K562 (cell line): ENCODE measurements around the gene CLHC1. TPM values are rescaled to one million over a fixed set of nuclear protein-coding genes. Genes with fewer than 3 reads are reported as not detected.
A peak's percentile ranks its signal among the peaks of the same experiment; 100 is the strongest.

ENCODE experiments used
- ARID3B ChIP-seq: fragments of 250-450 bp; sonication (Bioruptor Pico); IDR thresholded peaks from 2 replicates; pipeline ENCODE4 v1.4.0; 2020; ENCODE audit warnings: borderline replicate concordance
- BHLHE40 ChIP-seq: IDR thresholded peaks from 2 replicates; pipeline ENCODE4 v1.6.1; 2011; ENCODE audit warnings: low read length, improper control_type of control experiment
- CTCF ChIP-seq, 3 experiments: IDR thresholded peaks in 2 of 3; conservative IDR thresholded peaks in 1 of 3; 2 replicates each; pipeline ENCODE4 v1.5.1; 2011 to 2012; ENCODE audit warnings: low read length in 3 of 3, mild to moderate bottlenecking in 3 of 3, control low read depth in 2 of 3, improper control_type of control experiment in 1 of 3, inconsistent platforms in 1 of 3, low read depth in 1 of 3, mixed read lengths in 1 of 3, moderate library complexity in 1 of 3; ENCODE audit not compliant: insufficient read depth in 2 of 3
- DACH1 ChIP-seq: fragments of 450-650 bp; IDR thresholded peaks from 2 replicates; pipeline ENCODE4 v1.6.1; 2018; ENCODE audit not compliant: partially characterized antibody
- ELF2 ChIP-seq: fragments of 250-450 bp; sonication (Bioruptor Pico); IDR thresholded peaks from 2 replicates; pipeline ENCODE4 v1.5.0; 2021; ENCODE audit warnings: mild to moderate bottlenecking
- EWSR1 ChIP-seq: fragments of 450-650 bp; IDR thresholded peaks from 2 replicates; pipeline ENCODE4 v1.6.1; 2018; ENCODE audit warnings: borderline replicate concordance, mild to moderate bottlenecking, low read depth, moderate library complexity; ENCODE audit not compliant: partially characterized antibody
- FOXJ3 ChIP-seq: sonication (generic); formaldehyde crosslinking; IDR thresholded peaks from 2 replicates; pipeline ENCODE4 v1.4.0; 2020; ENCODE audit warnings: mild to moderate bottlenecking, missing genetic modification reagents
- FOXK2 ChIP-seq, 2 experiments: fragments of 450-650 bp; IDR thresholded peaks in 1 of 2; conservative IDR thresholded peaks in 1 of 2; 2 replicates each; pipeline ENCODE4 v1.6.1; 2016; ENCODE audit warnings: low read depth in 2 of 2, mild to moderate bottlenecking in 1 of 2
- MAFG ChIP-seq: fragments of 450-650 bp; conservative IDR thresholded peaks from 2 replicates; pipeline ENCODE4 v1.6.1; 2016; ENCODE audit warnings: missing genetic modification characterization, missing compliant biosample characterization
- MBD1 ChIP-seq: fragments of 250-450 bp; sonication (Bioruptor Pico); IDR thresholded peaks from 2 replicates; pipeline ENCODE4 v1.8.0; 2022; ENCODE audit warnings: inconsistent platforms
- NFRKB ChIP-seq: fragments of 450-650 bp; IDR thresholded peaks from 2 replicates; pipeline ENCODE4 v1.6.1; 2016; ENCODE audit warnings: low read depth
- RAD21 ChIP-seq, 2 experiments: fragments of 250-450 bp in 1 of 2; fragments of 450-650 bp in 1 of 2; sonication (Bioruptor Pico) in 1 of 2; formaldehyde crosslinking in 1 of 2; IDR thresholded peaks in 1 of 2; conservative IDR thresholded peaks in 1 of 2; 2 replicates each; pipeline versions ENCODE4 v1.4.0 to v1.8.0; 2020 to 2022; ENCODE audit warnings: mild to moderate bottlenecking in 2 of 2, moderate library complexity in 1 of 2
- RFX7 ChIP-seq: fragments of 250-450 bp; sonication (Bioruptor Pico); IDR thresholded peaks from 2 replicates; pipeline ENCODE4 v1.5.1; 2021; ENCODE audit warnings: mild to moderate bottlenecking
- TFE3 ChIP-seq: fragments of 450-650 bp; formaldehyde crosslinking; IDR thresholded peaks from 2 replicates; pipeline ENCODE4 v1.4.0; 2020; ENCODE audit warnings: mild to moderate bottlenecking, mixed read lengths
- TSC22D4 ChIP-seq: fragments of 450-650 bp; IDR thresholded peaks from 2 replicates; pipeline ENCODE4 v1.6.1; 2016; ENCODE audit warnings: missing genetic modification characterization, missing biosample characterization, control low read depth
- ZBTB26 ChIP-seq: fragments of 450-650 bp; formaldehyde crosslinking; IDR thresholded peaks from 2 replicates; pipeline ENCODE4 v1.4.0; 2022; ENCODE audit warnings: missing genetic modification characterization
- ZEB2 ChIP-seq: fragments of 450-650 bp; IDR thresholded peaks from 2 replicates; pipeline ENCODE4 v1.6.1; 2016
- ZNF316 ChIP-seq: fragments of 450-650 bp; IDR thresholded peaks from 2 replicates; pipeline ENCODE4 v1.6.1; 2016
- polyA plus RNA-seq, 8 experiments: library from polyadenylated mRNA; depleted of rRNA in 4 of 8; stranded (reverse) in 5 of 8; unstranded in 3 of 8; fragments of >200 nt; fragmentation: Nextera tagmentation in 2 of 8; fragmentation: Illumina TruSeq in 1 of 8; extraction: Ambion mirVana in 2 of 8; extraction: Trizol in 1 of 8; gene quantifications; 2 replicates each; pipeline versions ENCODE4 v1.2.1 to v1.2.3, GENCODE V29; 2011 to 2014; ENCODE audit warnings: inconsistent platforms in 1 of 8, missing spikeins in 1 of 8
- total RNA-seq, 7 experiments: library from RNA; depleted of rRNA in 6 of 7; stranded (reverse); fragments of >200 nt in 6 of 7; fragmentation: Illumina TruSeq in 2 of 7; extraction: Trizol in 2 of 7; gene quantifications; 2 replicates each; pipeline versions ENCODE4 v1.2.1 to v1.2.3, GENCODE V29; 2011 to 2021; ENCODE audit warnings: low replicate concordance in 1 of 7

CLHC1 gene
- total and polyA plus RNA-seq, 9 of the 15 experiments (the other 6 are each of a cell fraction or from before 2014, with no cell fraction given) = 3.7 to 14.3 (median 8.6) TPM

- TF ChIP-seq RFX7 (CRISPR knock-in tag) (no peak), BHLHE40 (peak; percentile 74), ZNF316 (peak; percentile 20; the same call in 1 of the 2 replicates), ZBTB26 (CRISPR knock-in tag) (0 out of 2 replicates have a peak, but pooled peaks have one; percentile 10), DACH1 (no peak), NFRKB (peak; percentile 94; the same call in 1 of the 2 replicates), TFE3 (no peak), ARID3B (no peak), EWSR1 (no peak), MBD1 (no peak), FOXK2 (conservative IDR thresholded peaks at IDR 0.05 in 1 of 2, IDR thresholded peaks at IDR 0.05 in 1 of 2; ENCODE audit: low read depth in 2 of 2) (peak; percentile 73 to 84), CTCF (IDR thresholded peaks at IDR 0.05 in 2 of 3, conservative IDR thresholded peaks at IDR 0.05 in 1 of 3; ENCODE audit: insufficient read depth in 2 of 3, low read depth in 1 of 3, low read length in 3 of 3) (peak; percentile 24 to 50 (median 36); a peak in 4 of 6 replicates), MAFG (no peak), ZEB2 (peak; percentile 95), ELF2 (CRISPR knock-in tag) (peak; percentile 99), TSC22D4 (tag) (no peak), FOXJ3 (CRISPR knock-in tag) (no peak), RAD21 (CRISPR knock-in tag; conservative IDR thresholded peaks at IDR 0.05 in 1 of 2, IDR thresholded peaks at IDR 0.05 in 1 of 2) (peak in 1 of 2 experiments; percentile 37; a peak in 2 of 4 replicates)
These were observed 37.0 kb upstream of the CLHC1 start, which contains the start of gene MTIF2 (continued) for GRCh38 chr2:55268907-55269644.
